ENCODE data around the gene NOL4L. TPM values are rescaled to one million over a fixed set of nuclear protein-coding genes. Genes with fewer than 3 reads are reported as not detected.

Gene NOL4L
- total RNA-seq, 2 donors from 2014 or later, result 39.6 to 50.7 TPM

- Mint-ChIP-seq H3K9me3 (no peaks in the 10 kb centered on the region), H3K36me3 (ENCODE audit: low read depth) (no peaks in the 10 kb centered on the region), H3K27me3 (ENCODE audit: insufficient read depth) (peaks cover 25% of the 10 kb centered on the region), H3K4me3 (no peak overlapping the region), H3K27ac (no peak overlapping the region), H3K4me1 (peaks cover 12% of the 10 kb centered on the region)
- Histone ChIP-seq H3K9me3 (ENCODE audit: control insufficient read depth, low read length) (no peaks in the 10 kb centered on the region), H3K36me3 (ENCODE audit: control insufficient read depth, insufficient read depth, low read length) (no peaks in the 10 kb centered on the region), H3K27ac (ENCODE audit: low read depth, low read length) (peak overlapping the region; percentile 83), H3K27me3 (ENCODE audit: control insufficient read depth, insufficient read depth, low read length, poor library complexity, severe bottlenecking) (peaks cover 7% of the 10 kb centered on the region), H3K4me3 (ENCODE audit: low read length) (no peak overlapping the region), H3K4me1 (ENCODE audit: control insufficient read depth, insufficient read depth, low read length) (peaks cover 2% of the 10 kb centered on the region), H3K9ac (ENCODE audit: extremely low read depth, low read length, poor library complexity, severe bottlenecking) (no peak overlapping the region)
- TF ChIP-seq CTCF (conservative IDR thresholded peaks at IDR 0.05), result no peak
- no peak for DNase-seq
- WGBS, 2 experiments (ENCODE audit: insufficient coverage in 1 of 2, insufficient read length in 1 of 2), result 72 to 89% methylated on average over 10 to 21 of the region's 21 CpGs
Measured at GRCh38 chr20:32541323-32542258, 43.5 kb downstream of the NOL4L start.

- H3K9me3 ChIP-seq (ENCODE audit: control insufficient read depth, low read length), result no peaks in the 10 kb centered on the region
- H3K9ac ChIP-seq (ENCODE audit: extremely low read depth, low read length, poor library complexity, severe bottlenecking), result no peak overlapping the region
- DNase-seq, result peak; percentile 42
- peaks cover 15% of the 10 kb centered on the region for H3K4me1 Mint-ChIP-seq
- 87 to 90% methylated on average over 6 to 13 of the region's 13 CpGs for WGBS, 2 experiments (ENCODE audit: insufficient coverage in 1 of 2, insufficient read length in 1 of 2)
- no peaks in the 10 kb centered on the region for H3K9me3 Mint-ChIP-seq
- peaks cover 7% of the 10 kb centered on the region for H3K27me3 ChIP-seq (ENCODE audit: control insufficient read depth, insufficient read depth, low read length, poor library complexity, severe bottlenecking)
- no peak overlapping the region for H3K4me3 Mint-ChIP-seq
- H3K36me3 Mint-ChIP-seq (ENCODE audit: low read depth), result no peaks in the 10 kb centered on the region
- H3K4me3 ChIP-seq (ENCODE audit: low read length), result no peak overlapping the region
- TF ChIP-seq CTCF (conservative IDR thresholded peaks at IDR 0.05), result no peak
- no peaks in the 10 kb centered on the region for H3K36me3 ChIP-seq (ENCODE audit: control insufficient read depth, insufficient read depth, low read length)
- peaks cover 2% of the 10 kb centered on the region for H3K4me1 ChIP-seq (ENCODE audit: control insufficient read depth, insufficient read depth, low read length)
- H3K27ac Mint-ChIP-seq, result no peak overlapping the region
- peaks cover 30% of the 10 kb centered on the region for H3K27me3 Mint-ChIP-seq (ENCODE audit: insufficient read depth)
- H3K27ac ChIP-seq (ENCODE audit: low read depth, low read length), result no peak overlapping the region
Measured at GRCh38 chr20:32539817-32540675, 45.1 kb downstream of the NOL4L start.

GRCh38 chr20:32539026-32539816 is 45.9 kb downstream of the NOL4L start:
- H3K9me3 Mint-ChIP-seq, result no peaks in the 10 kb centered on the region
- H3K4me1 ChIP-seq (ENCODE audit: control insufficient read depth, insufficient read depth, low read length), result peaks cover 2% of the 10 kb centered on the region
- no peak for DNase-seq
- peaks cover 7% of the 10 kb centered on the region for H3K27me3 ChIP-seq (ENCODE audit: control insufficient read depth, insufficient read depth, low read length, poor library complexity, severe bottlenecking)
- 83 to 86% methylated on average over 12 to 13 of the region's 13 CpGs for WGBS, 2 experiments (ENCODE audit: insufficient coverage in 1 of 2, insufficient read length in 1 of 2)
- peaks cover 33% of the 10 kb centered on the region for H3K27me3 Mint-ChIP-seq (ENCODE audit: insufficient read depth)
- no peak overlapping the region for H3K27ac Mint-ChIP-seq
- no peak overlapping the region for H3K4me3 Mint-ChIP-seq
- no peaks in the 10 kb centered on the region for H3K36me3 ChIP-seq (ENCODE audit: control insufficient read depth, insufficient read depth, low read length)
- H3K27ac ChIP-seq (ENCODE audit: low read depth, low read length), result no peak overlapping the region
- no peaks in the 10 kb centered on the region for H3K36me3 Mint-ChIP-seq (ENCODE audit: low read depth)
- H3K9me3 ChIP-seq (ENCODE audit: control insufficient read depth, low read length), result no peaks in the 10 kb centered on the region
- peaks cover 18% of the 10 kb centered on the region for H3K4me1 Mint-ChIP-seq
- TF ChIP-seq CTCF (conservative IDR thresholded peaks at IDR 0.05), result no peak
- no peak overlapping the region for H3K9ac ChIP-seq (ENCODE audit: extremely low read depth, low read length, poor library complexity, severe bottlenecking)
- H3K4me3 ChIP-seq (ENCODE audit: low read length), result no peak overlapping the region

All from endodermal cell (in vitro differentiated cells).